Frontal cortex (tissue), 4 donors: Measurements from ENCODE around the gene TUBB. TPM values are rescaled to one million over a fixed set of nuclear protein-coding genes. Genes with fewer than 3 reads are reported as not detected.
A peak's percentile ranks its signal among the peaks of the same experiment; 100 is the strongest.

ENCODE experiments used
- DNase-seq, 2 donors: peaks; one replicate each; pipeline ENCODE4 v3.0.0; 2012; ENCODE audit warnings: low spot score in 2 of 2
- FAIRE-seq: peaks from 2 replicates; lab custom pipeline; 2012; peaks lifted over from hg19 to GRCh38; lab: Jason Lieb, UNC
- total RNA-seq: library from RNA; depleted of rRNA; stranded (reverse); fragments of >200 nt; gene quantifications from one replicate; pipeline ENCODE4 v1.2.3, GENCODE V29; 2014
- donor health status: control.
- donor health status: control.
- donor health status: control.

The TUBB gene
- total RNA-seq, 1 donor from 2014 or later: 1,325 TPM

GRCh38 chr6:30732237-30732943 is 12.2 kb downstream of the TUBB start:
- DNase-seq: no peak
- FAIRE-seq: no peak

GRCh38 chr6:30735668-30736314 is 15.6 kb downstream of the TUBB start:
- FAIRE-seq: no peak

DNA sequence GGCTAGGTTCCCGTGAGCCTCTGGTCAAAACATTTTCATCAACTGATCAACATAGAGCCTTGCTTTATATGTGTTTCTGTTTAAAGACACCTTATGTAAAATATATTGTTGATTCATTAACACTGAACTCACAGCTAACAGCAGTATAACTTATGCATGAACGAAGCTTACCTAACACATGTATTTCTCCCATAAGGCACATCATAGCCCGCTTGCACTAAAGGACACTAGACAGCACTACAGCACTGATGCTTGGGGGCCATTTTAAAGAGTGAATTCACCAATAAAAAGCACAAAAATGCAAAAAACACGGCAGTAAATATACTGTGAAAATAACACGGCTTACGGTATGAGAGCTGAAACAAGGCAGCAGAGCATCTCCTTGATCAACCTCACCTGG is 18.4 kb downstream of the TUBB start:
- no peak for DNase-seq
- no peak for FAIRE-seq

More at GRCh38 chr6:30735668-30736314, 15.6 kb downstream of the TUBB start:
- no peak for DNase-seq

- FAIRE-seq: no peak
Observed at GRCh38 chr6:30740540-30740870, 20.4 kb downstream of the TUBB start.

DNA sequence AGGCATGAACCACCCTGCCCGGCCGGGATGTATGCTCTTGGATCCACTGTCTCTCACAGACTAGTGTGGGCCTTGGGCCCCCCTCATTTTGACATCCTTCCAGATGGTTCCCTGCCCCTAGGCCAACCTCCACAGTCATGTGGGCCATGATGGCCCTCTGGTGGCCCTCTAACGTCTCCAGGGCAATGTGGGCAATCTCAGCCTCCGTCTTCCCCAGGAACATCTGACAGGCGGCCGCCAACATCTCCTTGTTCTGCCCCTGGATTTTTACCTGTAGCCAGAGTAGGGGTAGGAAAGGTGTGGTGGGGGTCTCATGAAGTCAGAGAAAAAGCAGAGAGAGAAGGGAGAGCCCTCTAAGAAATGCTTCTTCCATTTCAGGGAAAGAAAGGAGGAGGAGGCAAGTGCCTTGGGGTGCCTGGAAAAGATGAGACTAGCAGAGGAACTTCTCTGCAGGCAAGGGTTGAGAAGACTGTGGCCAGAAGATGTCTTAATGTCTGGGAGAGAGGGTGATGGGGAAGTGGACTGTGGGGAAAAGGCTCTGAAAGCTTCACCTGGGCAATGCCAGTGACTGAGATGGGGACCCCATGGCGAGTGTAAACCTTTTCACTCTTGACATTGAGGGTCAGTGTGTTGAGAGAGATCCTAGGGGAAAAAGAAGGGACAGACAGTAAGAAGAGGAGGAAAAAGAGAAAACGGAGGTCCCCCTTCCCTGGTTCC is 21.1 kb downstream of the TUBB start:
- DNase-seq (no peak), FAIRE-seq (no peak)

More at GRCh38 chr6:30740540-30740870, 20.4 kb downstream of the TUBB start:
- no peak for DNase-seq

DNA sequence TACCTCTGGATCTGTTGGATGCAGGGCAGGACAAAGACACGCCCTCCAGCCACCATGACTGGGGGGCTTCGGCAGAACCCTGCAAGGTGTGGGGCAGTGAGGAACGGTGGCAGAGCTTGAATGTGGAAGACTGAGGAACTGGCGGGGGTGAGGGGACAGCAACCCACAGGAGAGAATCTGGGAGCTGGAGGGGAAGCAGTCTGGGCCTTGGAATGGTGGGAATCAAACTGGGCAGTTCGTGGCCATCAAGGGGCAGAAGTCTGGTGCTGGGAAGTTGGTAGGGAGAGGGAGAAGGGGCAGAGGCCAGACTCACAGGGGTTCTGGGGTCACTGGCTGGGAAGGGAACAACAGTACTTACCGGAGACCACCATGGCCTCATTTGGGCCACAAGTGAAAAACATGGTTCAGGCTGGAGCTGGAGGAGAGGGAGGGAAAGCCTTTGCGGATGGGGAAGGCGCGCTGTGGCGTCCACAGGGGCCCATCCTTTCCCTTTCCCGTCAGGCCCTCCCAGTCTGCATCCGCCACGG is 21.7 kb downstream of the TUBB start:
- FAIRE-seq: no peak
- peak in 1 of 2 donors; percentile 37 for DNase-seq

DNA sequence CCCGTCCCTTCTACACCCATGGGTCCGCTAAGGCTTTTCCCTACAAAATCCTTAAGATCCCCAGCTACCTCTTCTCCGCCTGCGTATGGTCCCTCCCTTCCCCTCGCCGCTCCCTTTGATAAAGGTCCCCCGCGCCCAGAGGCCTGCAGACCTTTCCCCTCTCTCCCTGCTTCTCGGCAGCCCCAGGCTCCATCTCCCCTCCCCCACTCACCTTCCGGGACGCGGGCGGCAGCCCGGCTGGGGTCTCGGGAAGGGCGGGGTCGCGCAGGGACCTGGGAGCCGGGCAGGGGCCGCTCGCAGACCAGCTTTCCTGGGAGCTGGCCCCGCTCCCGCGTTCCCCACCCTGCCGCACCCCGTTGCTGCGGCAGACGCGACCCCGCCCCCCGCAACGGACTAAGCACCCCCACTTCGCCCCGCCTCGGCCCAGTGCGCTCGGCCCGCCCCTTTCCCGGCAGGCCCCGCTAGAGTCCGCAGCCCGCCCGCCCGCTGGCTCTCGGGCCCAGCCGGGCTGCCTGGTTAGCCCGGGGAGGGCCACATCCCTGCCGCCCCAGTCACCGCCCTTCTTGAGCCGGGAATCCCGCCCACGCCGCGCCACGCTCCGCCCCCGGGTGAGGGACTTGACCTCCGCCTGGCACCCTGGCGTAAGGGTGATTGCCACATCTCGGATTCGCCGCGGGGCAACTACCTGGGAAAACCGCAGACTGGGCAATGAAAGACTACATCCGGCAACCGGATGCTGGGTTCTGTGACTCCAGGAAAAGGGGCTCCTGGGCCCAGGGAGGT is 22.4 kb downstream of the TUBB start, which contains the start of gene FLOT1:
TSS of gene FLOT1 (minus strand) at position 372 of the 783 bp plus-strand sequence. CDS start 498 bp downstream, outside the sequence.
- FAIRE-seq: no peak
- DNase-seq: peak; percentile 94 to 96

DNA sequence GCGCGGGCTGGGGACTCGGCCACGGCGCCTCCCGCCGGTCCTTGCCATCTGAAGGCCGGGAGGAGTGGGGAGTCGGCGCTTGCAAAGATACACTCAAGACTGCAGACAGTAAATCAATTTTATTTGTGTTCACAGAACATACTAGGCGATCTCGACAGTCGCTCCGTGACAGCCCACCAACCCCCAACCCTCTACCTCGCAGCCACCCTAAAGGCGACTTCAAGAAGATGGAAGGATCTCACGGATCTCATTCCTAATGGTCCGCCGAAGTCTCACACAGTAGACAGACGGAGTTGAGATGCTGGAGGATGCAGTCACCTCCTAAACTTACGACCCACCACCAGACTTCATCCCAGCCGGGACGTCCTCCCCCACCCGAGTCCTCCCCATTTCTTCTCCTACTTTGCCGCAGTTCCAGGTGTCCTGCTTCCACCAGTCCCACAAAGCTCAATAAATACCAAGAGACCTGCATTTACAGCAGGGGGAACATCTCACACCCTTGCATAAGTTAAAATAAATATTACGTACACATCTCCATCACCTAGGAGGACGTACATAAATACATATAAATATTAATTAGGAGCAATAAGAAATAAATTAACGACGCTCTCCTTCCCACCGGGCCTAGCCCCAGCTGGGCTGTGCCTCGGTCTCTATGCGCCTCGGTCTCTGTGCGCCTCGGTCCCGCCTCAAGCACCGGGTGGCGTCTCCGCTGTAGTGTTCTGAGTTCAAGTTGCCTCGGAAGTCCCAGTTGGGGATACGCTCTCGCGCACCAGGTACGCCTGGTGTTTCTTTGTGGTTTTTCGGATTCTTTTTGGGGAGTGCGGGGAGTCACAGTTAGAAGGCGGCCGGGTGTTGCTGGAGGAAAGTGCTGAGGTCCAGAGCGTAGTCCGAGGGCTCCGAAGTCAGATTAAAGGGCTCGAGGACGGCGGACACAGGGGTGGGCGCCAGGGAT is 23.2 kb downstream of the TUBB start:
- peak in 1 of 2 donors; percentile 41 for DNase-seq

GRCh38 chr6:30744054-30744805 is 24.1 kb downstream of the TUBB start, which contains the start of gene IER3:
TSS of gene IER3 (minus strand) at chr6:30744547. CDS start at chr6:30744518, 29 bp downstream.
- no peak for FAIRE-seq
- DNase-seq: peak; percentile 48 to 62

More for the DNA sequence above, 23.2 kb downstream of the TUBB start:
- no peak for FAIRE-seq

GRCh38 chr6:30747300-30747687 is 27.1 kb downstream of the TUBB start:
- no peak for FAIRE-seq
- no peak for DNase-seq

DNA sequence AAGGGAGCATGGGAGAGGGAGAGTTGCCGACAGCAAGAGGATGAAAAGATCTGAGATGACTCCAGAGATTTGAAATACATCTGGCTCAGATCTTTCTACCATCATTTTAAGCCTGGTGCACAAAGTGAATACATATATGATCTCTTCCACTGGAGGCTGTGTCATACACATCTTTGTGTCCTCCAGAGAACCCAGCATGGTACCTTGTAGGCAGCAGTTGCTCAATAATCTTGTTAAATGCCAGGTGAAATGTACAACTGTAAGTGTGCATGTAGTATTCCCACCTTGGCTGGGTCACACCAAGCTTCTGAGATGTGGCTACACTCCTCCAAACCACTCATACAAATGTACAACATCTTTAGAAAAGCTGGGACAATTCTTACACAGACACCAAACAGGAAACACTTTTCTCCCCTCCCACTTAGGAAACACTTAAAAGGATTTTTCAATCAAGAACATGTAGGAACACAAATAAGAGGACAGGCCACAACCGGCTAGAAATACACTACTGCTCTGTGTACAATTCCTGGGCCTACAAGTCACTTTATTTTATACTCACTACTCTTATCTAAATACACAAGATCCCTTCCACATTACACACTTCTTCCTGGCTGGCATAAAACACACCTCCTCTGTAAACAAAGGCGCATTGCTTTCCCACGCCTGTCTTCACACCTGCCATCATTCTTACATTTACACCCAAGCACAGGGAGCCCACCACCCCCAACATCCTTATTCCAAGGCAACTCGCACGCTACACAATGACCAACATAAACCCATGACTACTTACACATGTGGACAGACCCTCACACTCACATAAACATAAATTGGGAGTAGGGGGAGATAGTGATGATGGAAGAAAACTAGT is 28.0 kb downstream of the TUBB start:
- no peak for FAIRE-seq
- no peak for DNase-seq

- no peak for FAIRE-seq
- no peak for DNase-seq
Observed at GRCh38 chr6:30748851-30749540, 28.8 kb downstream of the TUBB start.

- FAIRE-seq: no peak
- no peak for DNase-seq
Observed at GRCh38 chr6:30749554-30750378, 29.6 kb downstream of the TUBB start.

- DNase-seq: no peak
- FAIRE-seq: no peak
Observed at GRCh38 chr6:30750379-30750668, 30.2 kb downstream of the TUBB start.

DNA sequence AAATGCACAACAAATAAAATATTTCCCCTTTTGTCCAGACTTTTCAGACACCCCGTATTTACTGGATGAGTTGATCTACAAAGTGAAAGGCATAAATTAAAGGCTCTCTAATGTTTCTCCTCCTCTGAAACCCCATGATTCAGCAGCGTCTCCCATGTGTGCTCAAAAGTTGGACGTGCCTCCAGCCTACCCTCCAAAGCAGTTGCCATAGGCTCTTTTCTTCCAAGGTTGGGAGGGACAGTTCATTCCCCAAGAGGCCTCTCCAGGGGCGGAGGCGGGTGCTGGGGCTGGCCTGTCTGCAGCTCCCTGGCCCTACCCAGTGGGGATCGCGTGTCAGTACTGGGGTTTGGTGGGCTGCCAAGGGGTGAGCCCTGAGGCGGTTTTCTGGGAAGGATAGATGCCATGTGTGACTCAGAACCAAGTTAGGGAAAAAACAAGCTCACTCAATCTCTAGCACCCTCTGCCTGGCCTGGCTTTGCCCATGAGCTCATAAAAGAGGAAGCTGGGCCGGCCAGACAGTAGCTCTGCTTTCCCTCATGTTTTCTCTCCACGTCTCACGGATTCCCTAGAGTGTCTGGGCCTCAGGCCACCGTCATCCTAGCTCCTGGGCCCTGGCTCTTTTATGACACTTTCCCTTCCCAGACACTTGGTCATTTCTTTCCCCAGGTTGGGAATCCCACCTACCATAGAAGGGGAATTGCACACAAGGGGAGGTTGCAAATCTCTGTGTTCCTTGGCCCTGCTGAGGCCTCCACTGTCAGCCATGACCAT is 32.2 kb downstream of the TUBB start:
- no peak for FAIRE-seq
- DNase-seq: no peak
